ENCODE data around the gene DAB1. TPM values are rescaled to one million over a fixed set of nuclear protein-coding genes. Genes with fewer than 3 reads are reported as not detected.

DAB1 gene
- polyA plus RNA-seq, 1 donor from 2014 or later, result 11.4 TPM

DNA sequence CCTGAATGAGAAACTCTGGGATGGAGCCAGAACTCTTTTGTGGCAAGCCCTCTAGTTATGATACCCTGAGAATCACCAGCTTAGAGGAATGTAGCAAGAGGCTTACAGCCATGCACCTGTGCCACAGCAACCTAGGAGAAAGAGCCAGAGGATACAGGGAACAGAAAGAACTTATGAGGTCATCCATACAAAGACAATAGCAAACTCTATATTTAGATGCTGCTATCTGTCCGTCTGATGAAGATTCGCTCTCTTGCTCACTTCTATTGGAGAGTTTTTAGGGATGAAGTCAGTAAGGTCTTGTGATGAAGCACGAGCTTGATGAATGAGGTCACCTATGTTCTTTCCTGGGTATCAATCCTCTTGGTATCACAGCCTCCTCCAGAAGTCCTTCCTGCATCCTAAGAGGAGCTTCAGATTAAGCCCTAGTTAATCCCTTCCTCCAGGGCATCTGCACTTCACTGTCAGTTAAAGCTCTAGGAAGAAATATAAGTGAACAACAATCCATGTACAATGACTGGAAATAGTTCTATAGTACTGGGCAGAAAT, 185.6 kb downstream of the DAB1 start:
- Histone ChIP-seq H3K79me2 (replicated peaks; ENCODE audit: insufficient read depth, low read length) (no peaks in the 10 kb centered on the region), H3K9me2 (ENCODE audit: insufficient read depth, low read length) (no peaks in the 10 kb centered on the region)

GRCh38 chr1:57235730-57236510, 187.9 kb downstream of the DAB1 start:
- no peaks in the 10 kb centered on the region for H3K79me2 ChIP-seq (replicated peaks; ENCODE audit: insufficient read depth, low read length)
- no peak overlapping the region for H3K4me2 ChIP-seq (ENCODE audit: low read length)
- TF ChIP-seq, protein P1, sequence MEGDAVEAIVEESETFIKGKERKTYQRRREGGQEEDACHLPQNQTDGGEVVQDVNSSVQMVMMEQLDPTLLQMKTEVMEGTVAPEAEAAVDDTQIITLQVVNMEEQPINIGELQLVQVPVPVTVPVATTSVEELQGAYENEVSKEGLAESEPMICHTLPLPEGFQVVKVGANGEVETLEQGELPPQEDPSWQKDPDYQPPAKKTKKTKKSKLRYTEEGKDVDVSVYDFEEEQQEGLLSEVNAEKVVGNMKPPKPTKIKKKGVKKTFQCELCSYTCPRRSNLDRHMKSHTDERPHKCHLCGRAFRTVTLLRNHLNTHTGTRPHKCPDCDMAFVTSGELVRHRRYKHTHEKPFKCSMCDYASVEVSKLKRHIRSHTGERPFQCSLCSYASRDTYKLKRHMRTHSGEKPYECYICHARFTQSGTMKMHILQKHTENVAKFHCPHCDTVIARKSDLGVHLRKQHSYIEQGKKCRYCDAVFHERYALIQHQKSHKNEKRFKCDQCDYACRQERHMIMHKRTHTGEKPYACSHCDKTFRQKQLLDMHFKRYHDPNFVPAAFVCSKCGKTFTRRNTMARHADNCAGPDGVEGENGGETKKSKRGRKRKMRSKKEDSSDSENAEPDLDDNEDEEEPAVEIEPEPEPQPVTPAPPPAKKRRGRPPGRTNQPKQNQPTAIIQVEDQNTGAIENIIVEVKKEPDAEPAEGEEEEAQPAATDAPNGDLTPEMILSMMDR (IDR thresholded peaks at IDR 0.05; ENCODE audit: poor library complexity, severe bottlenecking), result no peak
- no peak for TF ChIP-seq POLR2AphosphoS5 (IDR thresholded peaks at IDR 0.05)
- TF ChIP-seq REST (IDR thresholded peaks at IDR 0.05; ENCODE audit: borderline replicate concordance), result no peak
- no peaks in the 10 kb centered on the region for H3K36me3 ChIP-seq (ENCODE audit: insufficient read depth, low read length)
- H3K27ac ChIP-seq (ENCODE audit: low read length), result no peak overlapping the region
- H4K20me1 ChIP-seq (ENCODE audit: insufficient read depth), result no peaks in the 10 kb centered on the region
- no peak overlapping the region for H3K4me3 ChIP-seq (ENCODE audit: low read length)
- no peaks in the 10 kb centered on the region for H3K27me3 ChIP-seq (ENCODE audit: insufficient read depth, low read depth, low read length)
- H3K9ac ChIP-seq (ENCODE audit: low read length), result no peak overlapping the region
- H3K9me3 ChIP-seq (ENCODE audit: low read length), result no peaks in the 10 kb centered on the region
- no peak overlapping the region for H2AFZ ChIP-seq (ENCODE audit: low read depth, low read length)
- no peaks in the 10 kb centered on the region for H3K9me2 ChIP-seq (ENCODE audit: insufficient read depth, low read length)
- no peaks in the 10 kb centered on the region for H3F3A ChIP-seq (ENCODE audit: insufficient read depth, low read length, poor library complexity, severe bottlenecking)

More for the DNA sequence above, 185.6 kb downstream of the DAB1 start:
- no peak overlapping the region for H3K4me2 ChIP-seq (ENCODE audit: low read length)
- H3K9ac ChIP-seq (ENCODE audit: low read length), result no peak overlapping the region
- H3K4me3 ChIP-seq (ENCODE audit: low read length), result no peak overlapping the region
- no peaks in the 10 kb centered on the region for H4K20me1 ChIP-seq (ENCODE audit: insufficient read depth)
- no peaks in the 10 kb centered on the region for H3F3A ChIP-seq (ENCODE audit: insufficient read depth, low read length, poor library complexity, severe bottlenecking)
- no peaks in the 10 kb centered on the region for H3K9me3 ChIP-seq (ENCODE audit: low read length)
- H3K27ac ChIP-seq (ENCODE audit: low read length), result no peak overlapping the region
- H3K36me3 ChIP-seq (ENCODE audit: insufficient read depth, low read length), result no peaks in the 10 kb centered on the region
- H2AFZ ChIP-seq (ENCODE audit: low read depth, low read length), result no peak overlapping the region
- TF ChIP-seq RAD21 (conservative IDR thresholded peaks at IDR 0.05), result no peak
- TF ChIP-seq EP300 (conservative IDR thresholded peaks at IDR 0.05; ENCODE audit: poor library complexity, severe bottlenecking), result no peak
- TF ChIP-seq SMC3 (conservative IDR thresholded peaks at IDR 0.05; ENCODE audit: poor library complexity), result no peak
- TF ChIP-seq REST (IDR thresholded peaks at IDR 0.05; ENCODE audit: borderline replicate concordance), result no peak
- TF ChIP-seq, protein P1 (IDR thresholded peaks at IDR 0.05; ENCODE audit: poor library complexity, severe bottlenecking), result no peak
- no peak for TF ChIP-seq MXI1 (conservative IDR thresholded peaks at IDR 0.05; ENCODE audit: poor library complexity, severe bottlenecking)
- TF ChIP-seq POLR2AphosphoS5 (IDR thresholded peaks at IDR 0.05), result no peak
- TF ChIP-seq TAF1 (IDR thresholded peaks at IDR 0.05; ENCODE audit: low read depth), result no peak
- no peak for TF ChIP-seq EZH2 (IDR thresholded peaks at IDR 0.05; ENCODE audit: borderline replicate concordance, insufficient read depth, low read length, poor library complexity, severe bottlenecking)
- H3K27me3 ChIP-seq (ENCODE audit: insufficient read depth, low read depth, low read length), result no peaks in the 10 kb centered on the region

Data from neural cell (in vitro differentiated cells).